Body of pancreas (tissue), 4 donors: Measurements from ENCODE around the gene NGEF.

Source experiments
- CTCF ChIP-seq, 7 experiments: fragments of 450-650 bp in 4 of 7; fragments of 200-600 bp in 3 of 7; sonication (generic) in 3 of 7; IDR thresholded peaks; one replicate each; pipeline ENCODE4 v1.5.1; 2016 to 2019; ENCODE audit warnings: antibody characterized with exemption in 7 of 7
- POLR2A ChIP-seq, 3 donors: fragments of 450-650 bp; IDR thresholded peaks; one replicate each; pipeline ENCODE4 v1.6.1; 2016; ENCODE audit warnings: antibody characterized with exemption in 3 of 3, mild to moderate bottlenecking in 2 of 3

- no peak for TF ChIP-seq CTCF (IDR thresholded peaks at IDR 0.05)
- TF ChIP-seq POLR2A (IDR thresholded peaks at IDR 0.05): no peak
Measured at GRCh38 chr2:233044974-233045605, 32.0 kb upstream of the NGEF start.
